Activated CD4-positive, CD25-positive, alpha-beta regulatory T cell (primary cell): ENCODE measurements around the gene SLC26A1.
"Not testable (repeated sequence)": the region's sequence is repeated elsewhere in the genome, so short reads cannot be mapped to it uniquely, and the experiment has no call there.

Source experiments
- DNase-seq, 4 experiments: peaks; one replicate each; lab custom pipeline; 2025; lab: John Stamatoyannopoulos, UW

Gene SLC26A1

DNA sequence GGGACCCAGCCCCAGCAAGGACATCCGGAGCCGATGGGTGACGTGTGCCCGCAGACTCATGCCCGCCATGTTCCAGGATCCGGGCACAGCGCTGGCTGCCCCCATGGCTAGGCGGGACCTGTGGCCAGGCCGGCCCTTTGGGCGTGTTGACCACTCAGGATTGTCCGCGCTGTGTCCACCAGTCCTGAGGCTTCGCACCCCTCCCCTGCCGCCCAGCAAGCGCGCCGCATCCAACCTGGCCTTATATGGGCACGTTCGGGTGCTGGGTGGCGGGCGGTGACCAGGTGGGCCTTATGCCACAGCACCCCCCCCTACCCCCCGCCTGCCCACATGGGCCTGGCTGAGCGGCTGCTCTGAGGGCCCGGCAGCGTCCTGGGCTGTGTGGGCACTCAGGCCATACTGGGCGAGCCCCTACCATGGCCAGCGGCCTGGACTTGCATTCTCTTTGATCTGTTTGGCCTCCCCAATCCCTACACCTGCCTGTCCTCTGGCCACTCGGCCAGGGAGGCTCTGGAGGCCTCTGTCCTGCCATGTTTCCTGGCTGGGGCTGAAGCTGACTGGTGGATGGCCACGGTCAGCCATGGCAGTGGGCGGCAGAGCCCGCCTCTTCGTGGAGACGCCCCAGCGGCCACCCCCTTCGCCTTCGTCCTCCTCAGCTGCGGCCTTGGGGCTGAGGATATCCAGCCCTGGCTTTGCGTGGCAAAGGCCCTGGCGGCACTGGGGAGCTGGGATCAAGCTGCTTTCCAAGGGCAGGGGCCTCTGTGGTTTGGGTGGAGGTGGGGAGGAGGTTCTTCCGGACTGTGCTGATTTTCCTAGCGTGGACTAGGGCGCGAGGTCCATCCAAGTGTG is 20.2 kb upstream of the SLC26A1 start:
- DNase-seq = no peak

DNA sequence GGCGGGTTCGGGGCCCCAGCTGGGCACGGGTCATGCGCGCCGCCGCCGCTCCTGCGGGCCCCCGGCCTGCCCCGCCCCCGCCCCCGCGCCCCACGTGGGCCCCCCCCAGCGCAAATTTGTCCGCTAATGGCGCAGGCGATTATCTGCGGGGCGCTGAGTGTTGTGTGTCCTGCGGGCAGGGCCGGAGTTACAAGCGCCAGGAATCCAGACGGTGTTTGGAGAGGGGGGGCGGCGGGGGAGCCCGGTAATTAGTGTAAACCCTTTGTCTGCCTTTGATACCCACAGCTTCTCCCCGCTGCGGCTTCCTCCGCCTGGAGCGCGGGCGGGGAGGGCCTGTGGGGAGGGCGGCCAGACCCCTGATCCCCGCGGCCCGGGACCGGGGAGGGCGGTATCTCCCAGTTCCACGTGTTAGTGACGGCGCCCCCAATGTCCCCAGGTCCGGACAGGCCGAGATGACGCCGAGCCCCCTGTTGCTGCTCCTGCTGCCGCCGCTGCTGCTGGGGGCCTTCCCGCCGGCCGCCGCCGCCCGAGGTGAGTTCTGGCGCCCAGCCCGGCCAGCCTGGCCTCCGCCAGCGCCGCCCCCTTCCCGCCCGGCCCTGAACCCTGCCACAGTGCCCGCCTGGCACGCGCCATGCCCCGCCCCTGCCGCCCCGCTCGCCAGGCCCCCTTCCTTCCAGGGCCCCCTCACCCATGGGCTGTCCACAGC is 19.0 kb upstream of the SLC26A1 start:
- DNase-seq = no peak

DNA sequence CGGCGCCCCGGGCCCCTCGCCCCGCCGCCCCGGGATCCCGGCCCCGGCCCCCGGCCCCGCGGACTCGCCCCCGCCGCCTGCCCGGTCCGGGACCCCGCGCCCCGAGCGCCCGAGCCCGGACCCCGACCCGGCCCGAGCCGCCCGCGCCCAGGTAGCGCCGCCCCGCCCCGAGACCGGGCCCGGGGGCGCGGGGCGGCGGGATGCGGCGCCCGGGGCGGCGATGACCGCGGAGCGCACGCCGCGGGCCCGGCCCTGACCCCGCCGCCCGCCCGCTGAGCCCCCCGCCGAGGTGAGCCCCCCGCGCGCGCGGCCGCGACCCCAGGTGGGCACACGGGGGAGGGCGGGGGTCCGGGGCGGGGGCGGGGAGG is 18.4 kb upstream of the SLC26A1 start:
- no peak for DNase-seq

- peak; percentile 84 to 94 (median 88) for DNase-seq
These were observed 17.9 kb upstream of the SLC26A1 start, which contains the start of gene FGFRL1 for GRCh38 chr4:1011022-1011665. TSS of gene FGFRL1 (plus strand) at chr4:1011626. CDS start at chr4:1012486, 860 bp downstream.

DNA sequence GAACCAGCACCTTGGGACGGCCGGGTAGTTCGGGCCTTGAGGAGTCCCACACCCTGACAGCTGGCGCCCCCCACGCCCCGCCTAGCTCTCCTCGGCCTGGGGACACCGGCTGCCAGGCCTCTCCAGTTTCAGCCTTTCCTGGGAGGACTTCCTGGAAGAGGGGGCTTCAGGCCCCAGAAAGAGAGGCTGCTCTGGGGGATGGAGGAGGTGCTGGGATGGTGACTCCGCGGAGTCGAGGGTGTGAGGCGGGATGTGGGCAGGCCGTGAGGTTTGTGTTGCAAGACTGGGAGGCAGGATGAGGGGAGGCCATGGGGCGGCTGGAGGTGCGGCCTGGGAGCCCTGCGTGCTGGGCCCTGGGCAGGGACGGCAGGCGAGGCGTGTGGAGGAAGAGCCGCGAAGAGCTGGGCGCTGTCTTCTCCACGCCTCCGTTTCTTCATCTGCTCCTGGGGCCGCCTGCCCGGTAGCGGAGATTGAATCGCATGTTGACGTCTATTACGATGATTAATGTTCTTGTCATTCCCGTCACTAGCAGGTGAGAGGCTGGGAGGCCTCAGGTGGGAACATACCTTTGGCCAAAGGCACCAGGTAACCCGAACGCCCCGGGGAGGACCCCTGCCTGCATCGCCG is 17.3 kb upstream of the SLC26A1 start:
- DNase-seq = peak; percentile 24 to 41 (median 40)

GRCh38 chr4:1009542-1010394 is 16.6 kb upstream of the SLC26A1 start:
- DNase-seq = peak; percentile 64 to 69 (median 65)

GRCh38 chr4:1008840-1009541 is 15.8 kb upstream of the SLC26A1 start:
- DNase-seq = peak in 1 of 4 experiments; percentile 36

- DNase-seq = no peak
These were observed 13.7 kb upstream of the SLC26A1 start for GRCh38 chr4:1006856-1007255.

DNA sequence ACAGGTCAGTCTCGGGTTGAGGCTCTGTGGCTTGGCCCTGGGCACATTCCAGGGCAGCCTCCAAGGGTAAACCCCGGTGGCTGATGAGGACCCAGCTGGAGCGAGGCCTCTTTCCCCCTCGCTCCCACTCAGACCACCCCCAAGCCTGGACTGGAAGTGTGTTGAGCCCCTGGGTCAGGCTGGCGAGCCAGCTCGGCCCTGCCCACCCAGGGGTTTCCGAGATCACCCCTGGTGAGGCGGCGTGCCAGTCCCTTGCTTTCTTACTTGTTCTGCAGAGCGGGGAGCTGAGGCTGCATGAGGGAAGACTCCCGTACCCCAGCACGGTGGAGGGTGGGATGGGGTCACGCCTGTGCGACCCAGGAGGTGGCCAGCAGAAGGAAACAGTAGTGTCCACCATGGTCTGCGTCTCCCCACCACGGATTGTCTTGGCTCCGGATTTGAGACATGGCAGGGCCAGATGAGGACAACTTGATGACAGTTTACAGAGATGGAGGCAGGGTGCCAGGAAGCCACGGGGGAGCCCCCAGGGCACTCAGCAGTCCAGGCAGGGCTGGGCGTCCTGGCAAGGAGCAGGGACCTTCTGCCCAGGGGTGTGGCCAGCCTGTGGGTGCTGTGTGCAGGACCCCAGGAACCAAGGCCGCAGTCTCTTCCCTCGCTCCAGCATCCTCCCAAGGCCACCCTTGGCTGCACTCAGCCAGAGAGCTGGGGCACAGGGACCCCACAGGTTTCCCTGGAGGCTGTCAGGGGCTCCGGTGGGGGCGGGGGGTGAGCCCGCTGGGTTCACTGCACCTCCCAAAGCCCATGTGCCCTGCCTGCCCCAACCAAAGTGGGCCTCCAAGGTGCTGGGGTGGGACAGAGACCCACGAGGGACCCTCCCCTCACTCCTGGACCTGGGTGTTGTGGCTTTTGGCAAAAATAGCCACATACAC is 11.6 kb upstream of the SLC26A1 start:
- no peak for DNase-seq

GRCh38 chr4:1004071-1004418 is 10.8 kb upstream of the SLC26A1 start:
- DNase-seq = no peak

- no peak for DNase-seq
These were observed 10.3 kb upstream of the SLC26A1 start for GRCh38 chr4:1003271-1004070.

DNA sequence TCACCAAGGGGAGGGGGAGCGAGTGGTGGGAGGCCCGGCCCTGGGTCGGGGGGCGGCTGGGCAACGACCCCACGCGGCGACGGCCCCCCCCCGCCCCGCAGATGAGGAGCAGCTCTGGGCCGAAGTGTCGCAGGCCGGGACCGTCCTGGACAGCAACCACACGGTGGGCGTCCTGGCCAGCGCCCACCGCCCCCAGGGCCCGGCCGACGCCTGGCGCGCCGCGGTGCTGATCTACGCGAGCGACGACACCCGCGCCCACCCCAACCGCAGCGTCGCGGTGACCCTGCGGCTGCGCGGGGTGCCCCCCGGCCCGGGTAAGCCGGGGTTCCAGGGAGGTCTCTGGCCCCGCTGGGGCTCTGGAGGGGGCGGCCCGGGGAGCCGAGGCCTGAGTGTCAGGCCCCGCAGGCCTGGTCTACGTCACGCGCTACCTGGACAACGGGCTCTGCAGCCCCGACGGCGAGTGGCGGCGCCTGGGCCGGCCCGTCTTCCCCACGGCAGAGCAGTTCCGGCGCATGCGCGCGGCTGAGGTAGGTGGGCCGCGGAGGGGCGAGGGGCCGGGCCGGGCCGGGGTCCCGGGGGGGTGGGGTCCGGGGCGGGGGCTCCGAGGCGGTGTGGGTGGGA is 9.5 kb upstream of the SLC26A1 start:
- no peak for DNase-seq

DNA sequence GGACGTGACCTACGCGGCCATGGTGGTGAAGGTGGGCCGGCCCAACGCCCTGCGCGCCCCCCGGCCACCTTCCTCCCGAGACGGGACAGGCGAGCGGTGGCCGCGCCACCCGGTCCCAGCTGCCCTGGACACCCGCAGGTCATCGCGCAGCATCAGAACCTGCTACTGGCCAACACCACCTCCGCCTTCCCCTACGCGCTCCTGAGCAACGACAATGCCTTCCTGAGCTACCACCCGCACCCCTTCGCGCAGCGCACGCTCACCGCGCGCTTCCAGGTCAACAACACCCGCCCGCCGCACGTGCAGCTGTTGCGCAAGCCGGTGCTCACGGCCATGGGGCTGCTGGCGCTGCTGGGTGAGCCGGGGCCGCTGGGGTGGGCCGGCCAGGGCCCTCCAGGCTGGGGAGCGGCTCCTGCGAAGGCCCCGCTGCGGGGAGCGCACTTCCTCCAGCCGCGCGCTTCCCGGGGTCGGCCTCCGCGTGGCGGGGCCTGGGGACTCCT is 9.0 kb upstream of the SLC26A1 start:
- DNase-seq = no peak

GRCh38 chr4:1001561-1002130 is 8.4 kb upstream of the SLC26A1 start:
- no peak for DNase-seq

DNA sequence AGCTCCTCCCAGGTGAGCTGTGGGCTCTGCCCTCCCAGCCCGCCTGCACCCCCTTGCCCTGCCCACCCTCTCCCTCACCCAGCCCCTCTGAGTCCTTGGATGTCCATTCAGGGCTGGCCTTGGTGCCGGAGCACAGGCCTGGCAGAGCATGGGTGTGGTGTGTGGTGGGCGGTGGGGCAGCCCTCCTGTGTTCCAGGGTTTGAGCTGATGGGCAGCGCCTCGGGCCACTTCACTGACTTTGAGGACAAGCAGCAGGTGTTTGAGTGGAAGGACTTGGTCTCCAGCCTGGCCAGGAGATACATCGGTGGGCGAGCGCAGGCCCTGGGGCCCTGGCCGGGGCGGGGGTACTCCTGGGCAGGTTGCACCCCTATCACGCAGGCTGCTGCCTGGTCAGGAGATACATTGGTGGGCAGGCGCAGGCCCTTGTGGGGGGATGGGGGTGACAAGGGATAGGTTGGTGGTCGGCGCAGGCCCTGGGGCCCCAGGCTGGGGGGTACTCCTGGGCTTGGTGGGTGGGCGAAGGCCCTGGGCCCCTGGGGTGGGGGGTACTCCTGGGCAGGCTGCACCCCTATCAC is 7.6 kb upstream of the SLC26A1 start:
- DNase-seq = no peak

- DNase-seq = no peak
These were observed 6.8 kb upstream of the SLC26A1 start for GRCh38 chr4:999882-1000425.

DNA sequence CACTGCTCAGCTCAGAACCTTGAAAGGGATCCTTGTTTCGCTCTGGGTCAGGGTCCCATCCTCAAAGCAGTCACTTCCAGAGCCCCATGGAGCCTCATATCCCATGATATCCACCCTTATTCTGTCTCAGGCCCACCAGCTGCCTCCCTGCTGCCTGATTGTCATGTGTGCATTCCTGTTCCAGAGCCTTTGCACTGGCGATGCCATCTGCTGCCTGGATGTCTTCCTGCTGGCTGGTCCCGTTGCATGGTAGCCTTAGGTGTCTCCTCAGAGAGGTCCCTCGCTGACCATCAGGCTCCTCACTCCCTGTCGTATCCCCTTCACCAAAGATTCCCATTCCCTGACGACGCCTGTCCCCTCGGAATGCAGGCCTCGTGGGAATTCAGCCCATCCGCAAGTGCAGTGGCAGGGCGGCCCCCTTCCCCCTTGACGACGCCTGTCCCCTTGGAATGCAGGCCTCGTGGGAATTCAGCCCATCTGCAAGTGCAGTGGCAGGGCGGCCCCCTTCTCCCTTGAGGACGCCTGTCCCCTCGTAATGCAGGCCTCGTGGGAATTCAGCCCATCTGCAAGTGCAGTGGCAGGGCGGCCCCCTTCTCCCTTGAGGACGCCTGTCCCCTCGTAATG is 6.1 kb upstream of the SLC26A1 start:
- not testable (repeated sequence) for DNase-seq
